ENCODE measurements around the gene C5. TPM values are rescaled to one million over a fixed set of nuclear protein-coding genes. Genes with fewer than 3 reads are reported as not detected.

C5 gene
- total RNA-seq, 1 experiment from 2014 or later: 0.66 TPM

GRCh38 chr9:120978987-120979386 is 71.1 kb downstream of the C5 start:
- Histone ChIP-seq H3K9me2 (ENCODE audit: insufficient read depth) (no peaks in the 10 kb centered on the region), H3K79me2 (ENCODE audit: insufficient read depth, low read length) (no peaks in the 10 kb centered on the region), H2AFZ (ENCODE audit: low read depth, low read length, poor library complexity, severe bottlenecking) (no peak overlapping the region), H3K4me3 (replicated peaks in 1 of 2; ENCODE audit: low read depth in 1 of 2, low read length in 2 of 2) (no peak overlapping the region), H3K4me1 (ENCODE audit: control insufficient read depth in 1 of 2, insufficient read depth in 2 of 2, low read length in 2 of 2) (no peaks in the 10 kb centered on the region), H3K27ac (ENCODE audit: low read depth, low read length) (no peak overlapping the region), H3K9ac (ENCODE audit: low read length) (no peak overlapping the region), H4K20me1 (ENCODE audit: insufficient read depth) (no peaks in the 10 kb centered on the region), H3K4me2 (ENCODE audit: low read length) (no peak overlapping the region), H3K27me3 (ENCODE audit: insufficient read depth, low read length) (no peaks in the 10 kb centered on the region), H3K9me3 (ENCODE audit: control insufficient read depth in 1 of 2, insufficient read depth in 1 of 2, low read depth in 1 of 2, low read length in 2 of 2) (no peaks in the 10 kb centered on the region), H3K36me3 (ENCODE audit: control insufficient read depth in 1 of 2, insufficient read depth in 2 of 2, low read length in 2 of 2) (no peaks in the 10 kb centered on the region)
- DNase-seq (ENCODE audit: low read depth, low spot score): no peak
- CTCF ChIA-PET: no interaction called here
- no peak for ATAC-seq
- TF ChIP-seq SP1 (IDR thresholded peaks at IDR 0.05; ENCODE audit: low read depth) (no peak), ZNF274 (IDR thresholded peaks at IDR 0.05; ENCODE audit: low read depth, low read length) (no peak), POLR2A (IDR thresholded peaks at IDR 0.05; ENCODE audit: borderline replicate concordance, extremely low read depth, insufficient read depth, insufficient read length) (no peak), ZFX (IDR thresholded peaks at IDR 0.05) (no peak), MAX (IDR thresholded peaks at IDR 0.05) (no peak), EZH2phosphoT487 (IDR thresholded peaks at IDR 0.05; ENCODE audit: borderline replicate concordance) (no peak), ZBTB33 (IDR thresholded peaks at IDR 0.05; ENCODE audit: extremely low read depth, insufficient replicate concordance, low read length) (no peak), ATF3 (IDR thresholded peaks at IDR 0.05) (no peak), SIN3A (IDR thresholded peaks at IDR 0.05; ENCODE audit: low read depth) (no peak), ELF1 (IDR thresholded peaks at IDR 0.05; ENCODE audit: borderline replicate concordance, low read depth) (no peak), TCF7L2 (IDR thresholded peaks at IDR 0.05; ENCODE audit: borderline replicate concordance, extremely low read depth, insufficient read depth, insufficient read length) (no peak), FOSL1 (IDR thresholded peaks at IDR 0.05; ENCODE audit: low read depth) (no peak), POLR2AphosphoS5 (IDR thresholded peaks at IDR 0.05; ENCODE audit: low read depth, low read length) (no peak), CEBPB (IDR thresholded peaks at IDR 0.05; ENCODE audit: low read depth) (no peak), JUND (IDR thresholded peaks at IDR 0.05) (no peak), SRF (IDR thresholded peaks at IDR 0.05; ENCODE audit: low read depth) (no peak), CBX3 (IDR thresholded peaks at IDR 0.05; ENCODE audit: low read depth) (no peak), RAD21 (IDR thresholded peaks at IDR 0.05; ENCODE audit: low read depth) (no peak)
- intact Hi-C loops (cut with micrococcal nuclease): no loop called here
- RAD21 ChIA-PET (ENCODE audit: low non-redundant PET in 1 of 2, low total read pairs in 2 of 2, uncharacterized antibody in 2 of 2, unreplicated experiment in 2 of 2): no interaction called here
- no TSS peak for BruUV-seq (replicated peaks)
- POLR2A ChIA-PET: no interaction called here

Data from HCT116 (cell line).